ENCODE data around the gene RLF. TPM values are rescaled to one million over a fixed set of nuclear protein-coding genes. Genes with fewer than 3 reads are reported as not detected.

RLF gene
- total and polyA plus RNA-seq, 2 donors (not counting 1 experiment from before 2014, with no cell fraction given) = 7.8 to 21.9 TPM

- peak overlapping the region; percentile 91 for H3K4me2 ChIP-seq (replicated peaks; ENCODE audit: low read depth, low read length, poor library complexity, severe bottlenecking)
- H3K9ac ChIP-seq (ENCODE audit: low read length) = peak overlapping the region; percentile 97
- H3K27me3 ChIP-seq (replicated peaks in 1 of 4; ENCODE audit: control extremely low read depth in 1 of 4, control insufficient read depth in 3 of 4, insufficient read depth in 4 of 4, low read length in 3 of 4) = no peaks in the 10 kb centered on the region
- peak overlapping the region; percentile 99 for H3K27ac Mint-ChIP-seq
- H3K4me3 ChIP-seq (ENCODE audit: control extremely low read depth in 1 of 5, extremely low read depth in 1 of 5, insufficient read depth in 1 of 5, low read depth in 2 of 5, low read length in 4 of 5) = peak overlapping the region; percentile 80 to 98 (median 96)
- no peak for TF ChIP-seq EZH2 (IDR thresholded peaks at IDR 0.05; ENCODE audit: borderline replicate concordance, insufficient read depth, low read depth, low read length, poor library complexity, severe bottlenecking)
- TF ChIP-seq CTCF (IDR thresholded peaks at IDR 0.05) = no peak
- H3K9me3 Mint-ChIP-seq (ENCODE audit: insufficient read depth) = no peaks in the 10 kb centered on the region
- ChIA-PET CTCF (interaction anchor here (1.4 kb wide), 1 partner anchor 80 kb away, joined by 3 read pairs; no protein-coding TSS in a partner anchor), POLR2A (interaction anchor here (0.6 to 0.8 kb wide), 2 partner anchors 57 to 115 kb away, joined by 4 to 7 read pairs; partner anchors contain the start of gene SMAP2)
- ATAC-seq (ENCODE audit: low read depth) (no peak), DNase-seq (no peak)
- intact Hi-C loops (cut with micrococcal nuclease) = loop anchor here (1.0 to 10.0 kb wide), 6 partner anchors 57 to 273 kb away; partner anchors contain the start of genes RLF and ZNF684
- WGBS (ENCODE audit: insufficient coverage) = 0% methylated on average over 10 of the region's 10 CpGs
- peaks cover 9 to 10% of the 10 kb centered on the region in 2 donors for H3K4me1 ChIP-seq (ENCODE audit: control insufficient read depth in 2 of 2, insufficient read depth in 2 of 2, low read length in 2 of 2)
- peaks cover 32% of the 10 kb centered on the region for H3K4me1 Mint-ChIP-seq
- H3K27me3 Mint-ChIP-seq = no peaks in the 10 kb centered on the region
- no peaks in the 10 kb centered on the region for H4K20me1 ChIP-seq (ENCODE audit: control insufficient read depth, insufficient read depth, low read length, poor library complexity, severe bottlenecking)
- peak overlapping the region; percentile 99 for H3K27ac ChIP-seq (ENCODE audit: low read length in 2 of 2)
- no peaks in the 10 kb centered on the region for H3K9me3 ChIP-seq (ENCODE audit: control extremely low read depth in 1 of 3, control insufficient read depth in 2 of 3, insufficient read depth in 1 of 3, low read length in 2 of 3)
- H3K4me3 Mint-ChIP-seq = peak overlapping the region; percentile 97
- peaks cover 2 to 31% of the 10 kb centered on the region in 2 experiments for H3K36me3 ChIP-seq (replicated peaks in 1 of 2; ENCODE audit: control extremely low read depth in 1 of 2, control insufficient read depth in 1 of 2, extremely low read depth in 1 of 2, insufficient read depth in 2 of 2, low read length in 1 of 2)
- H3K79me2 ChIP-seq (ENCODE audit: control insufficient read depth, insufficient read depth, low read length) = peaks cover 44% of the 10 kb centered on the region
- H2AFZ ChIP-seq (ENCODE audit: insufficient read depth, low read depth, low read length, poor library complexity, severe bottlenecking) = peak overlapping the region; percentile 92
Measured at GRCh38 chr1:40258445-40258769, 97.2 kb downstream of the RLF start.

- H3K27me3 Mint-ChIP-seq = no peaks in the 10 kb centered on the region
- intact Hi-C loops (cut with micrococcal nuclease) = no loop called here
- peaks cover 10% of the 10 kb centered on the region for H3K4me1 Mint-ChIP-seq
- H3K36me3 ChIP-seq (replicated peaks in 1 of 2; ENCODE audit: control extremely low read depth in 1 of 2, control insufficient read depth in 1 of 2, extremely low read depth in 1 of 2, insufficient read depth in 2 of 2, low read length in 1 of 2) = peaks cover 2 to 62% of the 10 kb centered on the region in 2 experiments
- H3K27ac ChIP-seq (ENCODE audit: low read length in 2 of 2) = no peak overlapping the region
- ChIA-PET POLR2A (no interaction called here), CTCF (no interaction called here)
- no peaks in the 10 kb centered on the region for H3K4me1 ChIP-seq (ENCODE audit: control insufficient read depth in 2 of 2, insufficient read depth in 2 of 2, low read length in 2 of 2)
- 83% methylated on average over 1 of the region's 3 CpGs for WGBS (ENCODE audit: insufficient coverage)
- no peaks in the 10 kb centered on the region for H3K27me3 ChIP-seq (replicated peaks in 1 of 4; ENCODE audit: control extremely low read depth in 1 of 4, control insufficient read depth in 3 of 4, insufficient read depth in 4 of 4, low read length in 3 of 4)
- DNase-seq (no peak), ATAC-seq (ENCODE audit: low read depth) (no peak)
- no peaks in the 10 kb centered on the region for H3K9me3 Mint-ChIP-seq (ENCODE audit: insufficient read depth)
- TF ChIP-seq EZH2 (IDR thresholded peaks at IDR 0.05; ENCODE audit: borderline replicate concordance, insufficient read depth, low read depth, low read length, poor library complexity, severe bottlenecking) = no peak
- H3K9ac ChIP-seq (ENCODE audit: low read length) = no peak overlapping the region
- no peak overlapping the region for H3K4me3 ChIP-seq (ENCODE audit: control extremely low read depth in 1 of 5, extremely low read depth in 1 of 5, insufficient read depth in 1 of 5, low read depth in 2 of 5, low read length in 4 of 5)
- H3K79me2 ChIP-seq (ENCODE audit: control insufficient read depth, insufficient read depth, low read length) = peaks cover 43% of the 10 kb centered on the region
- H3K4me3 Mint-ChIP-seq = no peak overlapping the region
- H3K4me2 ChIP-seq (replicated peaks; ENCODE audit: low read depth, low read length, poor library complexity, severe bottlenecking) = no peak overlapping the region
- H3K9me3 ChIP-seq (ENCODE audit: control extremely low read depth in 1 of 3, control insufficient read depth in 2 of 3, insufficient read depth in 1 of 3, low read length in 2 of 3) = no peaks in the 10 kb centered on the region
- no peak overlapping the region for H3K27ac Mint-ChIP-seq
- H2AFZ ChIP-seq (ENCODE audit: insufficient read depth, low read depth, low read length, poor library complexity, severe bottlenecking) = no peak overlapping the region
- no peaks in the 10 kb centered on the region for H4K20me1 ChIP-seq (ENCODE audit: control insufficient read depth, insufficient read depth, low read length, poor library complexity, severe bottlenecking)
Measured at GRCh38 chr1:40264354-40264781, 103.2 kb downstream of the RLF start.

All from B cell (primary cell).